Measurements from ENCODE around the gene FGF19. TPM values are rescaled to one million over a fixed set of nuclear protein-coding genes. Genes with fewer than 3 reads are reported as not detected.

Gene FGF19
- total RNA-seq, 2 donors from 2014 or later, result not detected

DNA sequence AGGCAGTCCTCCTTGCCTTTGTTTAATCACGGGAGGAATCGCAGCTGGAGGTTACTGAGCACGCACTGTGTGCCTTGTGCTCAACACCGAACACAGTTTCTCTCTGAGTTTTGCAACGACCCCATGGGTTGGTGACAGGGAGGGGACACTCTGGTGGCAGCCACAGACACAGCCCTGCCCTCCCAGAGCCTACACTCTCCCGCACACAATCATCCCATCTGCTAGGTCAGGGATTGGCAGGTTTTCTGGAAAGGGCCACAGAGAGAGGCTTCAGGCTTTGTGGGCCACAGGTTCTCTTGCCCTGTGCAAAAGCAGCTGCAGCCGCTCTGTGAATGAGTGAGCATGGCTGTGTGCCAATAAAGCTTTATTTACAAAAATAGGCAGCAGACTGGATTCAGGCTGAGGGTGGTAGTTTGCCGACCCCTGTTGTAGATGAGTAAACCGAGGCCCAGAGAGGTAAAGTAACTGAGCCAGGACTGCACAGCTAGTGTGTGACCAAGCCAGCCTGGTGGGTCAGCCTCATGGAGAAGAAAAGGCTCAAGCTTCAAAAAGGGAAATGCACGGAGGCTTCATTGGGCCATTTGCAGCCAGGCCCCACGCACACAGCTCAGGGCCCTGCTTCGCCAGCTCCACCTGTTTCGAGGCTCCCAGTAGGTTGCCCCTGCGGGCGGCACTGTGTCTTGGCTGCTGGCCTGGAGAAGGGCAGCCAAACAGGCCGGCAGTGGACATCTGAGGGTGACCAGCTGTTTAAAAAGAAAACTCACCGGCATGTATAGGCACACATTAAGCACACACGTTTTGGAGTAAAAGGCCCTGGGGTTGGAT, 45.0 kb downstream of the FGF19 start:
- H3K9me3 ChIP-seq (ENCODE audit: control insufficient read depth, low read length, poor library complexity, severe bottlenecking), result no peaks in the 10 kb centered on the region
- ATAC-seq (no peak), DNase-seq (no peak)
- Mint-ChIP-seq H3K4me3 (no peak overlapping the region), H3K27me3 (no peaks in the 10 kb centered on the region), H3K4me1 (peaks cover 5% of the 10 kb centered on the region), H3K27ac (no peak overlapping the region), H3K36me3 (ENCODE audit: low read depth) (no peaks in the 10 kb centered on the region)

- Mint-ChIP-seq H3K4me1 (peaks cover 5% of the 10 kb centered on the region), H3K27ac (no peak overlapping the region), H3K27me3 (no peaks in the 10 kb centered on the region), H3K36me3 (ENCODE audit: low read depth) (no peaks in the 10 kb centered on the region), H3K4me3 (no peak overlapping the region)
- no peak for DNase-seq
- ATAC-seq, result no peak
- no peaks in the 10 kb centered on the region for H3K9me3 ChIP-seq (ENCODE audit: control insufficient read depth, low read length, poor library complexity, severe bottlenecking)
Observed at GRCh38 chr11:69657911-69658625, 45.8 kb downstream of the FGF19 start.

- ATAC-seq (no peak), DNase-seq (no peak)
- H3K4me3 Mint-ChIP-seq, result no peak overlapping the region
- H3K4me1 Mint-ChIP-seq, result peaks cover 5% of the 10 kb centered on the region
- no peak overlapping the region for H3K27ac Mint-ChIP-seq
- H3K36me3 Mint-ChIP-seq (ENCODE audit: low read depth), result no peaks in the 10 kb centered on the region
- H3K27me3 Mint-ChIP-seq, result no peaks in the 10 kb centered on the region
- H3K9me3 ChIP-seq (ENCODE audit: control insufficient read depth, low read length, poor library complexity, severe bottlenecking), result no peaks in the 10 kb centered on the region
Observed at GRCh38 chr11:69657456-69657910, 46.3 kb downstream of the FGF19 start.

GRCh38 chr11:69656536-69657455, 47.0 kb downstream of the FGF19 start:
- no peak overlapping the region for H3K4me3 Mint-ChIP-seq

GRCh38 chr11:69655479-69656428, 48.1 kb downstream of the FGF19 start:
- Mint-ChIP-seq H3K4me1 (peaks cover 5% of the 10 kb centered on the region), H3K4me3 (peak overlapping the region; percentile 49), H3K27ac (no peak overlapping the region), H3K27me3 (no peaks in the 10 kb centered on the region), H3K36me3 (ENCODE audit: low read depth) (no peaks in the 10 kb centered on the region)
- no peak for DNase-seq
- H3K9me3 ChIP-seq (ENCODE audit: control insufficient read depth, low read length, poor library complexity, severe bottlenecking), result no peaks in the 10 kb centered on the region
- ATAC-seq, result no peak

More at GRCh38 chr11:69656536-69657455, 47.0 kb downstream of the FGF19 start:
- H3K36me3 Mint-ChIP-seq (ENCODE audit: low read depth), result no peaks in the 10 kb centered on the region
- no peak overlapping the region for H3K27ac Mint-ChIP-seq
- no peaks in the 10 kb centered on the region for H3K27me3 Mint-ChIP-seq
- peaks cover 5% of the 10 kb centered on the region for H3K4me1 Mint-ChIP-seq
- DNase-seq (no peak), ATAC-seq (no peak)
- H3K9me3 ChIP-seq (ENCODE audit: control insufficient read depth, low read length, poor library complexity, severe bottlenecking), result no peaks in the 10 kb centered on the region

DNA sequence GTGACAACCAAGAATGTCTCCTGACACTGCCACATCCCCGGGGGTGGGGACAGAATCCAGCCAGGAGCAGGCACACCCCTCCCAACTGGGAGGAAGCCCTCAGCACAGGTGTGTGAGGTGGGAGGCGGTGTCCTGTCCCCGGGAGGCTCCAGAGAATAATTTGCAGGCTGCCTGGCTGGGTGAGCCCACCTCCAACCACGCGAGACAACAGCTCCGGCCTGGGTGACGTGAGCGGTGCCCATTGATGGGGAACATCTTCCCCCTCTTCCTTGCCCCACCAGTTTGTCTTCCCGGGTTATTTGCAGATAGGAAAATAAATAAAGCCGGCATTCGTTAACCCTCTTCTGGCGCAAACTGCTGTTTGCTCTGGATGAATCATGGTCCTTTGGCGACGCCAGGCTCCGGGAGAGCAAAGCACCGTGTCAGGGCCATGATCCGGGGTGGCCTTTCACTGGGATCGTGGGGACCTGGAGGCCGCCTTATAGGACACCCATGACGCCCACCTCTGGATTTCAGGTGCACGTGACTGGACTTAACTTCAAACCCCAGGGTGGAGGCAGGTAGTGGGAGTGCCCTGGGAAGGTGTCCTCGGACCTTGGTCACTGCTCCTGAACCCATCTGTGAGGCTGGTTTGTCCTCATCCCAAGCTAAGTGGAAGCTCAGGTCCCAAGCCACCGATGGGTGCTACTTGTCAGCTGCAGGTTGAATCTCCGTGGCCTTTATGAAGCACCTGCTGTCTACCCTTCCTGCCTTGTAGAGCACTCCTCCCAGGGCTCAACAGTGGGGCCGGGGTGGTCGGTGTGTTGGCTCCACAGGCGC, 49.0 kb downstream of the FGF19 start:
- no peak for DNase-seq
- H3K4me1 Mint-ChIP-seq, result peaks cover 5% of the 10 kb centered on the region
- H3K4me3 Mint-ChIP-seq, result no peak overlapping the region
- no peaks in the 10 kb centered on the region for H3K27me3 Mint-ChIP-seq
- ATAC-seq, result no peak
- H3K9me3 ChIP-seq (ENCODE audit: control insufficient read depth, low read length, poor library complexity, severe bottlenecking), result no peaks in the 10 kb centered on the region
- H3K36me3 Mint-ChIP-seq (ENCODE audit: low read depth), result no peaks in the 10 kb centered on the region
- H3K27ac Mint-ChIP-seq, result no peak overlapping the region

DNA sequence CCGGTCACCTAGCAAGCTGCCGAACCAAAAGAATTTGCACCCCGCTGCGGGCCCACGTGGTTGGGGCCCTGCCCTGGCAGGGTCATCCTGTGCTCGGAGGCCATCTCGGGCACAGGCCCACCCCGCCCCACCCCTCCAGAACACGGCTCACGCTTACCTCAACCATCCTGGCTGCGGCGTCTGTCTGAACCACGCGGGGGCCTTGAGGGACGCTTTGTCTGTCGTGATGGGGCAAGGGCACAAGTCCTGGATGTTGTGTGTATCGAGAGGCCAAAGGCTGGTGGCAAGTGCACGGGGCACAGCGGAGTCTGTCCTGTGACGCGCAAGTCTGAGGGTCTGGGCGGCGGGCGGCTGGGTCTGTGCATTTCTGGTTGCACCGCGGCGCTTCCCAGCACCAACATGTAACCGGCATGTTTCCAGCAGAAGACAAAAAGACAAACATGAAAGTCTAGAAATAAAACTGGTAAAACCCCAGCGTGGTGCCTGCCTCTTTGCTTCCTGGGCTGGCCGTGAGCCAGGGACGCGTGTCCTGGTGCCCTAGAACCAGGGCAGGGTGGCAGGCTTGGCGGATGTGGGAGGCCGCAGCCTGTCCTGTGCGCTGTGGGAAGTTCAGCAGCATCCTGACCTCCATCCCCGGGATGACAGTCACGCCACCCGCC, 49.7 kb downstream of the FGF19 start:
- peaks cover 5% of the 10 kb centered on the region for H3K4me1 Mint-ChIP-seq
- H3K9me3 ChIP-seq (ENCODE audit: control insufficient read depth, low read length, poor library complexity, severe bottlenecking), result no peaks in the 10 kb centered on the region
- DNase-seq (no peak), ATAC-seq (no peak)
- no peaks in the 10 kb centered on the region for H3K36me3 Mint-ChIP-seq (ENCODE audit: low read depth)
- H3K27me3 Mint-ChIP-seq, result no peaks in the 10 kb centered on the region
- no peak overlapping the region for H3K27ac Mint-ChIP-seq
- no peak overlapping the region for H3K4me3 Mint-ChIP-seq

GRCh38 chr11:69653406-69653960, 50.3 kb downstream of the FGF19 start:
- Mint-ChIP-seq H3K4me3 (no peak overlapping the region), H3K4me1 (peaks cover 5% of the 10 kb centered on the region), H3K27ac (no peak overlapping the region), H3K36me3 (ENCODE audit: low read depth) (no peaks in the 10 kb centered on the region), H3K27me3 (no peaks in the 10 kb centered on the region)
- no peaks in the 10 kb centered on the region for H3K9me3 ChIP-seq (ENCODE audit: control insufficient read depth, low read length, poor library complexity, severe bottlenecking)
- ATAC-seq (no peak), DNase-seq (no peak)

DNA sequence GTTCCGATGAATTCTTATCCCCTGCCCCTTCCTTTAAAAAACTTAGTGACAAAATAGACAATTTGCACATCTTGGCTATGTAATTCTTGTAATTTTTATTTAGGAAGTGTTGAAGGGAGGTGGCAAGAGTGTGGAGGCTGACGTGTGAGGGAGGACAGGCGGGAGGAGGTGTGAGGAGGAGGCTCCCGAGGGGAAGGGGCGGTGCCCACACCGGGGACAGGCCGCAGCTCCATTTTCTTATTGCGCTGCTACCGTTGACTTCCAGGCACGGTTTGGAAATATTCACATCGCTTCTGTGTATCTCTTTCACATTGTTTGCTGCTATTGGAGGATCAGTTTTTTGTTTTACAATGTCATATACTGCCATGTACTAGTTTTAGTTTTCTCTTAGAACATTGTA, 50.8 kb downstream of the FGF19 start:
- Mint-ChIP-seq H3K27me3 (no peaks in the 10 kb centered on the region), H3K4me3 (no peak overlapping the region)
- no peak for DNase-seq

GRCh38 chr11:69651834-69652620, 51.8 kb downstream of the FGF19 start:
- no peaks in the 10 kb centered on the region for H3K9me3 ChIP-seq (ENCODE audit: control insufficient read depth, low read length, poor library complexity, severe bottlenecking)
- no peak for DNase-seq
- H3K36me3 Mint-ChIP-seq (ENCODE audit: low read depth), result no peaks in the 10 kb centered on the region
- peaks cover 3% of the 10 kb centered on the region for H3K4me1 Mint-ChIP-seq
- no peak for ATAC-seq
- H3K4me3 Mint-ChIP-seq, result no peak overlapping the region
- H3K27ac Mint-ChIP-seq, result no peak overlapping the region
- no peaks in the 10 kb centered on the region for H3K27me3 Mint-ChIP-seq

More for the DNA sequence above, 50.8 kb downstream of the FGF19 start:
- Mint-ChIP-seq H3K4me1 (peaks cover 5% of the 10 kb centered on the region), H3K36me3 (ENCODE audit: low read depth) (no peaks in the 10 kb centered on the region), H3K27ac (no peak overlapping the region)
- no peaks in the 10 kb centered on the region for H3K9me3 ChIP-seq (ENCODE audit: control insufficient read depth, low read length, poor library complexity, severe bottlenecking)
- no peak for ATAC-seq
